Testis (tissue), 3 donors: ENCODE results near the gene PSMA3. TPM values are rescaled to one million over a fixed set of nuclear protein-coding genes. Genes with fewer than 3 reads are reported as not detected.

Source experiments
- DNase-seq: peaks from one replicate; pipeline ENCODE4 v3.0.0-alpha.2; 2019
- H3K27ac ChIP-seq, 2 donors: fragments of 200-600 bp; sonication (generic); one replicate each; pipeline ENCODE4 v1.5.1; 2019
- H3K27me3 ChIP-seq: fragments of 200-600 bp; sonication (generic); one replicate; pipeline ENCODE4 v1.5.1; 2019
- H3K36me3 ChIP-seq: fragments of 200-600 bp; sonication (generic); one replicate; pipeline ENCODE4 v1.5.1; 2017; ENCODE audit warnings: low read depth; ENCODE audit errors: missing control alignments
- H3K4me1 ChIP-seq: fragments of 200-600 bp; sonication (generic); one replicate; pipeline ENCODE4 v1.5.1; 2019
- H3K4me3 ChIP-seq, 2 donors: fragments of 200-600 bp; sonication (generic); one replicate each; pipeline ENCODE4 v1.5.1; 2017 to 2019
- H3K9me3 ChIP-seq: fragments of 200-600 bp; sonication (generic); one replicate; pipeline ENCODE4 v1.5.1; 2017
- CTCF ChIP-seq, 3 experiments: fragments of 450-650 bp in 2 of 3; fragments of 200-600 bp in 1 of 3; sonication (generic) in 1 of 3; IDR thresholded peaks; one replicate each; pipeline ENCODE4 v1.5.1; 2016 to 2019; ENCODE audit warnings: antibody characterized with exemption in 3 of 3, mild to moderate bottlenecking in 2 of 3, moderate library complexity in 1 of 3
- POLR2A ChIP-seq: fragments of 450-650 bp; IDR thresholded peaks from one replicate; pipeline ENCODE4 v1.6.1; 2017; ENCODE audit warnings: antibody characterized with exemption, mild to moderate bottlenecking, moderate library complexity
- WGBS, 2 donors: methylation state at CpG; one replicate each; pipeline ENCODE4 v1.1.5; 2018; 5-methylcytosine and 5-hydroxymethylcytosine counted together
- intact Hi-C: fragments of 100-400 bp; cut with DNase I; formaldehyde crosslinking; loops from one replicate; pipeline ENCODE4 v1.15.1; 2023; ENCODE audit warnings: low total_unique reads
- polyA plus RNA-seq: library from polyadenylated mRNA; stranded (reverse); fragments of 350-450 nt; fragmentation: Illumina TruSeq; extraction: RNeasy Lipid Tissue Mini Kit (QIAGEN cat#74804); gene quantifications from one replicate; pipeline ENCODE4 v1.2.3, GENCODE V29; 2014; ENCODE audit warnings: low read depth, low replicate concordance; ENCODE audit not compliant: insufficient read depth
- total RNA-seq, 2 donors: library from RNA; depleted of rRNA; stranded (reverse); fragments of >200 nt; gene quantifications; one replicate each; pipeline ENCODE4 v1.2.3, GENCODE V29; 2016

PSMA3 gene
- total and polyA plus RNA-seq, 3 donors from 2014 or later, result 84.0 to 88.7 (median 87.6) TPM

- H3K27ac ChIP-seq, result no peak overlapping the region
- H3K4me3 ChIP-seq, result no peak overlapping the region
- 61 to 62% methylated on average over 3 of the region's 3 CpGs for WGBS, 2 donors
- no peak for DNase-seq
- no peaks in the 10 kb centered on the region for H3K9me3 ChIP-seq
- no peaks in the 10 kb centered on the region for H3K27me3 ChIP-seq
- intact Hi-C loops, result no loop called here
- peaks cover 5% of the 10 kb centered on the region for H3K36me3 ChIP-seq
- H3K4me1 ChIP-seq, result no peaks in the 10 kb centered on the region
- TF ChIP-seq POLR2A, result no peak
- no peak for TF ChIP-seq CTCF (IDR thresholded peaks at IDR 0.05)
These were observed 43.6 kb downstream of the PSMA3 start for GRCh38 chr14:58288106-58288792.

- no peaks in the 10 kb centered on the region for H3K9me3 ChIP-seq
- peaks cover 3% of the 10 kb centered on the region for H3K4me1 ChIP-seq
- H3K36me3 ChIP-seq, result no peaks in the 10 kb centered on the region
- H3K27ac ChIP-seq, result no peak overlapping the region
- DNase-seq, result no peak
- no peak for TF ChIP-seq POLR2A
- intact Hi-C loops, result no loop called here
- no peak overlapping the region for H3K4me3 ChIP-seq
- 57% methylated on average over 5 of the region's 5 CpGs for WGBS, 2 donors
- no peaks in the 10 kb centered on the region for H3K27me3 ChIP-seq
These were observed 47.0 kb downstream of the PSMA3 start for GRCh38 chr14:58291646-58292045.

GRCh38 chr14:58292187-58292586 lies 47.5 kb downstream of the PSMA3 start:
- H3K4me1 ChIP-seq, result peaks cover 6% of the 10 kb centered on the region
- 87% methylated on average over 3 of the region's 3 CpGs for WGBS, 2 donors
- intact Hi-C loops, result no loop called here
- H3K27ac ChIP-seq, result no peak overlapping the region
- no peak overlapping the region for H3K4me3 ChIP-seq
- TF ChIP-seq POLR2A, result no peak
- TF ChIP-seq CTCF (IDR thresholded peaks at IDR 0.05), result no peak
- H3K36me3 ChIP-seq, result no peaks in the 10 kb centered on the region
- no peaks in the 10 kb centered on the region for H3K27me3 ChIP-seq
- H3K9me3 ChIP-seq, result no peaks in the 10 kb centered on the region
- DNase-seq, result no peak

- no peaks in the 10 kb centered on the region for H3K27me3 ChIP-seq
- no peak overlapping the region for H3K4me3 ChIP-seq
- TF ChIP-seq POLR2A (no peak), CTCF (IDR thresholded peaks at IDR 0.05) (no peak)
- DNase-seq, result no peak
- H3K4me1 ChIP-seq, result peaks cover 6% of the 10 kb centered on the region
- no peaks in the 10 kb centered on the region for H3K36me3 ChIP-seq
- no peak overlapping the region for H3K27ac ChIP-seq
- no peaks in the 10 kb centered on the region for H3K9me3 ChIP-seq
- intact Hi-C loops, result no loop called here
- WGBS, 2 donors, result 93 to 95% methylated on average over 7 of the region's 7 CpGs
These were observed 49.6 kb downstream of the PSMA3 start for GRCh38 chr14:58294201-58294600.

GRCh38 chr14:58296726-58297125 lies 52.1 kb downstream of the PSMA3 start:
- TF ChIP-seq CTCF (IDR thresholded peaks at IDR 0.05) (no peak), POLR2A (no peak)
- Histone ChIP-seq H3K4me1 (peaks cover 12% of the 10 kb centered on the region), H3K9me3 (no peaks in the 10 kb centered on the region), H3K27ac (peak overlapping the region; percentile 97), H3K4me3 (peak overlapping the region; percentile 68 to 96), H3K36me3 (no peaks in the 10 kb centered on the region), H3K27me3 (no peaks in the 10 kb centered on the region)
- intact Hi-C loops, result no loop called here
- WGBS, 2 donors, result 7% methylated on average over 3 of the region's 3 CpGs
- no peak for DNase-seq
